Right renal pelvis (tissue), 4 donors: ENCODE results near the gene PYURF. TPM values are rescaled to one million over a fixed set of nuclear protein-coding genes. Genes with fewer than 3 reads are reported as not detected.

ENCODE experiments used
- DNase-seq, 4 donors: peaks; one replicate each; pipeline ENCODE4 v3.0.0-alpha.2; 2013; ENCODE audit warnings: low read depth in 4 of 4, low spot score in 3 of 4, missing footprints in 1 of 4
- polyA plus RNA-seq, 4 donors: library from polyadenylated mRNA; unstranded; fragments of 120-200 nt; gene quantifications; one replicate each; pipeline ENCODE4 v1.2.1, GENCODE V29; 2013; ENCODE audit not compliant: insufficient read length in 4 of 4

The PYURF gene
- polyA plus RNA-seq, 4 donors: 114 to 137 (median 129) TPM

GRCh38 chr4:88514557-88515511, 8.7 kb downstream of the PYURF start:
- DNase-seq: no peak

- DNase-seq: no peak
Observed at GRCh38 chr4:88511236-88511635, 12.3 kb downstream of the PYURF start.

- no peak for DNase-seq
Observed at GRCh38 chr4:88503344-88503743, 20.2 kb downstream of the PYURF start.

- DNase-seq: no peak
Observed at GRCh38 chr4:88497859-88498409, 25.6 kb downstream of the PYURF start.

- no peak for DNase-seq
Observed at GRCh38 chr4:88489100-88489761, 34.3 kb downstream of the PYURF start.

GRCh38 chr4:88481537-88481936, 42.0 kb downstream of the PYURF start:
- no peak for DNase-seq

GRCh38 chr4:88478247-88478646, 45.3 kb downstream of the PYURF start:
- DNase-seq: no peak

- no peak for DNase-seq
Observed at GRCh38 chr4:88477229-88477860, 46.2 kb downstream of the PYURF start.

Other genes with a start within 250 kb of the PYURF start
- gene PPM1K, start 239.2 kb downstream of the PYURF start, polyA plus RNA-seq: 10 to 100 TPM; 15.3 to 17.4 (median 16.7) TPM
- gene HERC6, start 144.9 kb downstream of the PYURF start, polyA plus RNA-seq: 1 to 10 TPM; 6.1 to 9.2 (median 8.4) TPM
- gene HERC5, start 66.7 kb downstream of the PYURF start, polyA plus RNA-seq: 1 to 10 TPM; 4.9 to 6.9 (median 5.9) TPM
- gene HERC3, start 68.7 kb upstream of the PYURF start, polyA plus RNA-seq: 10 to 100 TPM; 12.1 to 19.5 (median 16.9) TPM
- gene NAP1L5, start 174.1 kb upstream of the PYURF start, polyA plus RNA-seq: 10 to 100 TPM; 14.7 to 17.5 (median 16.1) TPM